CD4-positive, CD25-positive, alpha-beta regulatory T cell (primary cell): ENCODE results near the gene RBM39. TPM values are rescaled to one million over a fixed set of nuclear protein-coding genes. Genes with fewer than 3 reads are reported as not detected.

ENCODE experiments used
- ATAC-seq, 2 donors: fragments of 150-1000 bp; cut with Tn5 transposase; one replicate each; pipeline ENCODE4 v1.10.0; 2021; ENCODE audit warnings: low read depth in 2 of 2, moderate number of reproducible peaks in 2 of 2, moderate library complexity in 1 of 2
- DNase-seq, 3 donors: peaks; one replicate each; pipeline versions ENCODE4 v3.0.0 to v3.0.0-alpha.2; 2012 to 2022; ENCODE audit warnings: mixed read lengths in 1 of 3
- H3K27ac ChIP-seq: one replicate; pipeline ENCODE4 v1.7.0; 2013; ENCODE audit warnings: mild to moderate bottlenecking, low read length; ENCODE audit not compliant: insufficient read depth, poor library complexity, severe bottlenecking
- H3K27me3 ChIP-seq: one replicate; pipeline ENCODE4 v1.7.0; 2013; ENCODE audit warnings: low read length; ENCODE audit not compliant: control insufficient read depth, insufficient read depth
- H3K36me3 ChIP-seq: one replicate; pipeline ENCODE4 v1.7.0; 2013; ENCODE audit warnings: mild to moderate bottlenecking, low read length, moderate library complexity; ENCODE audit not compliant: control insufficient read depth, insufficient read depth
- H3K4me1 ChIP-seq: 2 replicates; pipeline ENCODE4 v1.7.0; 2013; ENCODE audit warnings: mild to moderate bottlenecking, low read length; ENCODE audit not compliant: insufficient read depth, control insufficient read depth, poor library complexity, severe bottlenecking
- H3K4me3 ChIP-seq: one replicate; pipeline ENCODE4 v1.7.0; 2013; ENCODE audit warnings: low read depth, mild to moderate bottlenecking, low read length, moderate library complexity
- H3K9me3 ChIP-seq, 2 experiments: 1 replicate in 1 of 2; 2 replicates in 1 of 2; pipeline ENCODE4 v1.7.0; 2013; ENCODE audit warnings: low read length in 2 of 2, mild to moderate bottlenecking in 1 of 2, moderate library complexity in 1 of 2; ENCODE audit not compliant: control insufficient read depth in 2 of 2
- H3K27ac Mint-ChIP-seq, 3 donors: one replicate each; pipeline ENCODE4 v1.8.0; 2020 to 2022; ENCODE audit warnings: mild to moderate bottlenecking in 3 of 3, mixed read lengths in 3 of 3, moderate library complexity in 2 of 3
- H3K27me3 Mint-ChIP-seq: one replicate; pipeline ENCODE4 v1.8.0; 2022; ENCODE audit warnings: mild to moderate bottlenecking, mixed read lengths
- H3K36me3 Mint-ChIP-seq: one replicate; pipeline ENCODE4 v1.8.0; 2020; ENCODE audit warnings: mixed read lengths
- H3K4me1 Mint-ChIP-seq, 4 donors: one replicate each; pipeline ENCODE4 v1.8.0; 2020 to 2022; ENCODE audit warnings: mixed read lengths in 4 of 4, mild to moderate bottlenecking in 1 of 4
- H3K4me3 Mint-ChIP-seq, 4 donors: one replicate each; pipeline ENCODE4 v1.8.0; 2020 to 2022; ENCODE audit warnings: mild to moderate bottlenecking in 4 of 4, mixed read lengths in 4 of 4, moderate library complexity in 3 of 4
- H3K9me3 Mint-ChIP-seq, 7 donors: one replicate each; pipeline ENCODE4 v1.8.0; 2020 to 2022; ENCODE audit warnings: mixed read lengths in 7 of 7, mild to moderate bottlenecking in 3 of 7, moderate library complexity in 2 of 7
- polyA plus RNA-seq, 4 donors: library from polyadenylated mRNA; unstranded; fragments of 300-500 nt; fragmentation: Illumina TruSeq; gene quantifications; one replicate each; pipeline ENCODE4 v1.2.3, GENCODE V29; 2021
- total RNA-seq: library from RNA; stranded (reverse); gene quantifications from one replicate; pipeline ENCODE4 v1.2.3, GENCODE V29; 2022

RBM39 gene
- total and polyA plus RNA-seq, 5 donors from 2014 or later, result 112 to 1,180 (median 120) TPM

- H3K4me3 ChIP-seq, result no peak overlapping the region
- no peaks in the 10 kb centered on the region for H3K9me3 ChIP-seq
- peaks cover 27% of the 10 kb centered on the region for H3K4me1 ChIP-seq
- H3K27me3 ChIP-seq, result no peaks in the 10 kb centered on the region
- DNase-seq, result no peak
- no peak overlapping the region for H3K27ac ChIP-seq
- Mint-ChIP-seq H3K27ac (peak overlapping the region; percentile 31 to 96 (median 78)), H3K4me3 (peak overlapping the region in 3 of 4 donors; percentile 22 to 42 (median 41)), H3K9me3 (peaks cover 0 to 1% (median 0%) of the 10 kb centered on the region in 7 donors), H3K4me1 (peaks cover 18 to 59% (median 35%) of the 10 kb centered on the region in 4 donors), H3K27me3 (no peaks in the 10 kb centered on the region), H3K36me3 (peaks cover 25% of the 10 kb centered on the region)
- ATAC-seq, result no peak
- H3K36me3 ChIP-seq, result peaks cover 55% of the 10 kb centered on the region
These were observed 39.8 kb downstream of the RBM39 start for GRCh38 chr20:35702051-35702823.

GRCh38 chr20:35700625-35701148 lies 41.4 kb downstream of the RBM39 start:
- peaks cover 28% of the 10 kb centered on the region for H3K36me3 Mint-ChIP-seq
- H3K9me3 Mint-ChIP-seq, result peaks cover 0 to 1% (median 0%) of the 10 kb centered on the region in 7 donors
- H3K27ac Mint-ChIP-seq, result peak overlapping the region in 2 of 3 donors; percentile 78 to 89
- no peaks in the 10 kb centered on the region for H3K27me3 ChIP-seq
- peaks cover 27% of the 10 kb centered on the region for H3K4me1 ChIP-seq
- peaks cover 22 to 62% (median 38%) of the 10 kb centered on the region in 4 donors for H3K4me1 Mint-ChIP-seq
- no peak overlapping the region for H3K4me3 ChIP-seq
- no peaks in the 10 kb centered on the region for H3K27me3 Mint-ChIP-seq
- DNase-seq (no peak), ATAC-seq (no peak)
- H3K9me3 ChIP-seq, result no peaks in the 10 kb centered on the region
- peaks cover 47% of the 10 kb centered on the region for H3K36me3 ChIP-seq
- peak overlapping the region; percentile 90 to 98 (median 94) for H3K4me3 Mint-ChIP-seq
- peak overlapping the region; percentile 90 for H3K27ac ChIP-seq

- Histone ChIP-seq H3K27ac (peak overlapping the region; percentile 90), H3K4me1 (peaks cover 27% of the 10 kb centered on the region), H3K9me3 (no peaks in the 10 kb centered on the region), H3K4me3 (peak overlapping the region; percentile 92), H3K27me3 (no peaks in the 10 kb centered on the region), H3K36me3 (peaks cover 46% of the 10 kb centered on the region)
- Mint-ChIP-seq H3K36me3 (peaks cover 33% of the 10 kb centered on the region), H3K27ac (peak overlapping the region; percentile 89 to 98 (median 94)), H3K27me3 (no peaks in the 10 kb centered on the region), H3K4me1 (peaks cover 22 to 64% (median 40%) of the 10 kb centered on the region in 4 donors), H3K4me3 (peak overlapping the region; percentile 90 to 98 (median 94)), H3K9me3 (peaks cover 0 to 1% (median 0%) of the 10 kb centered on the region in 7 donors)
- ATAC-seq, result no peak
- no peak for DNase-seq
These were observed 42.0 kb downstream of the RBM39 start for GRCh38 chr20:35699957-35700624.

GRCh38 chr20:35699127-35699956 lies 42.7 kb downstream of the RBM39 start, which contains the start of the genes NFS1 and ROMO1:
Gene NFS1, minus strand, starts transcription at chr20:35699352. Its CDS starts 64 bp downstream, at chr20:35699288.
Gene ROMO1, plus strand, starts transcription at chr20:35699405. Its CDS starts 228 bp downstream, at chr20:35699633.
- Mint-ChIP-seq H3K27me3 (no peaks in the 10 kb centered on the region), H3K4me1 (peaks cover 22 to 58% (median 37%) of the 10 kb centered on the region in 4 donors), H3K36me3 (peaks cover 27% of the 10 kb centered on the region), H3K4me3 (peak within 1 kb of the TSS; percentile 90 to 98 (median 94)), H3K27ac (peak within 1 kb of the TSS; percentile 89 to 98 (median 94)), H3K9me3 (peaks cover 0 to 1% (median 0%) of the 10 kb centered on the region in 7 donors)
- DNase-seq, result peak; percentile 83 to 90 (median 84)
- H3K9me3 ChIP-seq, result no peaks in the 10 kb centered on the region
- peak within 1 kb of the TSS; percentile 92 for H3K4me3 ChIP-seq
- ATAC-seq, result peak; percentile 91
- peaks cover 41% of the 10 kb centered on the region for H3K36me3 ChIP-seq
- peaks cover 27% of the 10 kb centered on the region for H3K4me1 ChIP-seq
- H3K27me3 ChIP-seq, result no peaks in the 10 kb centered on the region
- peak within 1 kb of the TSS; percentile 90 for H3K27ac ChIP-seq

DNA sequence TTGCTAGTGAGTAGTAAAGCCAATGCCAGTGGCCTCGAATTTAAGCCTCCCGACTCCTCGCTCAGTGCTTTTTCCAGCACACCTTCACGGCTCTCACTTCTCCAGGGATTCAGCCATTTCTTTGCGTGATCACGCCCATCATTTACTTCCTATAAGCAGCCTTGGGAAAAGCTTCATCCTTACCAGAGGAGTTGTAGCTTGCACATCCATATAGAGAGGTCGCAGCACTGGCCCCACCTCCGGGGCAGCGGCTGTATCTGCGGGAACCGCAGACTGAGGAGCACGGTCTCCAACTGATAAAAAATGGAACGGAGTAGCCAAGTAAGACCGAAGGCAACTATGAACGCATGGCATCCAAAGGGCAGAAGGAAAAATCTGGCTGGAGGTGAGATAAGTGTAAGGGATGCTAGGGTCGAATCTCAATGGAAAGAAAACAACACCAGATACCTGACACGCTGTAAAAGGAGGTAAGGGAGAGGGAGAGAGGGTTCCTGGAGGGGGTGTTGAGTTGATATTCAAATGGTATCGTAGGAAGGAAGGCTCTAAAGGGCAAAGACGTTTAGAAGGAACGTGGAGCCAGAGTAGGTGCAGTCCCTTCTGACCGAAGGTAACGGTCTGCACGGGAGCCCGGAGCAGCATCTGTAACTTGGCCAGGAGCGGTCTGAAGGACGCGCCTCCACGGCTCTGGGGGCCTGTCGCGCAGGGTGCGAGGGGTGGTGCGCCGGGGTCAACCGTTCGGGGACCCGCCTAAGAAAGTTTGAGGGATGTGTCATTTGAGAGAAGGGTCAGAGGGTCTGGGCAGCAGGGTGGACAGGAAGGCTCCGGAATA lies 43.5 kb downstream of the RBM39 start:
- H3K27ac Mint-ChIP-seq, result peak overlapping the region; percentile 70 to 94 (median 88)
- H3K36me3 Mint-ChIP-seq, result peaks cover 19% of the 10 kb centered on the region
- peak overlapping the region; percentile 89 for H3K4me3 ChIP-seq
- DNase-seq (peak in 1 of 3 donors; percentile 36), ATAC-seq (peak; percentile 4 to 11)
- peaks cover 27% of the 10 kb centered on the region for H3K4me1 ChIP-seq
- H3K4me3 Mint-ChIP-seq, result peak overlapping the region; percentile 90 to 98 (median 94)
- peaks cover 0 to 1% (median 0%) of the 10 kb centered on the region in 7 donors for H3K9me3 Mint-ChIP-seq
- H3K27me3 ChIP-seq, result no peaks in the 10 kb centered on the region
- peak overlapping the region; percentile 90 for H3K27ac ChIP-seq
- no peaks in the 10 kb centered on the region for H3K9me3 ChIP-seq
- H3K27me3 Mint-ChIP-seq, result no peaks in the 10 kb centered on the region
- H3K36me3 ChIP-seq, result peaks cover 37% of the 10 kb centered on the region
- peaks cover 22 to 52% (median 36%) of the 10 kb centered on the region in 4 donors for H3K4me1 Mint-ChIP-seq

DNA sequence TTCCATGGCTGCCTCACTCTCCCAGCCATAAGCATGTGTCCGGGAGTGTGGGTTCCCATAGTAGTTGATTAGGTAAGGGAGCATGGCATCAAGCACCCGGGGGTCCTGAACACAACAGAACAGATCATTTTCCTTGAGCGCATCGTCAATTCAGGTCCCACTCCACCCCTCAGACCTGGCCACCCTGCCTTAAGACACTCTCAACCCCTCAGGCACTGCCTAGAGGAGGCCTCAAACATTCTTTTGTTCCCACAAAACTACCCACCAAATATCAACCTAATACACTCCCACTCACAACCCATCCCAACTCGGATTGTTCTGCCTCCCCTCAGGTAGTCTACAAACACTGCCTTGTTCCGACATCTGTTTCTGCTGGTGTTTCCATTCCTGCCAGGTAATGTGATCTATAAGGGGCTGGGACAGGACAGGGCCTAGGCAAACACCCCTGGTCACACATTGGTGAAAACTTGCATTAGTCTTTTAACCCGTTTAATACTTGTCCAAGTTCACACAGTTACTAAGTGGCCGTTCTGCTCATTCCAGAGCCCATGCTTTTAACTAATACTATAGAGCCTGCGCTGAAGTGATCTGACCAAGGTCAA lies 44.3 kb downstream of the RBM39 start:
- Mint-ChIP-seq H3K9me3 (peaks cover 0 to 1% (median 0%) of the 10 kb centered on the region in 7 donors), H3K27me3 (no peaks in the 10 kb centered on the region), H3K36me3 (peaks cover 14% of the 10 kb centered on the region), H3K4me1 (peaks cover 22 to 48% (median 35%) of the 10 kb centered on the region in 4 donors), H3K27ac (peak overlapping the region; percentile 38 to 94 (median 88)), H3K4me3 (peak overlapping the region; percentile 90 to 98 (median 94))
- Histone ChIP-seq H3K27ac (no peak overlapping the region), H3K9me3 (no peaks in the 10 kb centered on the region), H3K27me3 (no peaks in the 10 kb centered on the region), H3K4me3 (peak overlapping the region; percentile 89), H3K4me1 (peaks cover 24% of the 10 kb centered on the region), H3K36me3 (peaks cover 36% of the 10 kb centered on the region)
- no peak for DNase-seq
- ATAC-seq, result no peak
